Nephron (organoid): ENCODE data around the gene SSC4D.
"Not testable (repeated sequence)": the region's sequence is repeated elsewhere in the genome, so short reads cannot be mapped to it uniquely, and the experiment has no call there.

Source experiments
- H3K27ac Mint-ChIP-seq, 3 experiments: 2 replicates each; pipeline ENCODE4 v1.8.0; 2020; ENCODE audit warnings: mixed read lengths in 3 of 3, mild to moderate bottlenecking in 2 of 3, moderate library complexity in 1 of 3
- H3K27me3 Mint-ChIP-seq: 2 replicates; pipeline ENCODE4 v1.8.0; 2021; ENCODE audit warnings: low read depth, mild to moderate bottlenecking, moderate library complexity, mixed read lengths
- H3K36me3 Mint-ChIP-seq: 2 replicates; pipeline ENCODE4 v1.8.0; 2020; ENCODE audit warnings: low read depth, mixed read lengths
- H3K4me1 Mint-ChIP-seq: 2 replicates; pipeline ENCODE4 v1.8.0; 2020; ENCODE audit warnings: mixed read lengths
- H3K4me3 Mint-ChIP-seq, 3 experiments: 2 replicates each; pipeline ENCODE4 v1.8.0; 2020; ENCODE audit warnings: mild to moderate bottlenecking in 3 of 3, mixed read lengths in 3 of 3, moderate library complexity in 2 of 3
- H3K9me3 Mint-ChIP-seq: 2 replicates; pipeline ENCODE4 v1.8.0; 2020; ENCODE audit warnings: mixed read lengths
- CTCF ChIP-seq, 3 experiments: fragments of 200-600 bp; sonication (generic); IDR thresholded peaks; one replicate each; pipeline ENCODE4 v1.5.0; 2021; ENCODE audit warnings: antibody characterized with exemption in 3 of 3; ENCODE audit not compliant: unreplicated experiment in 3 of 3

Gene SSC4D

GRCh38 chr7:76412249-76412648 lies 2.8 kb upstream of the SSC4D start:
- Mint-ChIP-seq H3K36me3 (no peaks in the 10 kb centered on the region), H3K4me3 (no peak overlapping the region), H3K4me1 (peaks cover 23% of the 10 kb centered on the region), H3K9me3 (no peaks in the 10 kb centered on the region), H3K27me3 (peaks cover 9% of the 10 kb centered on the region), H3K27ac (no peak overlapping the region)
- TF ChIP-seq CTCF (IDR thresholded peaks at IDR 0.05; ENCODE audit: unreplicated experiment in 3 of 3) = no peak

GRCh38 chr7:76411626-76412025 lies 2.1 kb upstream of the SSC4D start:
- H3K4me3 Mint-ChIP-seq = no peak overlapping the region
- peaks cover 9% of the 10 kb centered on the region for H3K27me3 Mint-ChIP-seq
- no peak overlapping the region for H3K27ac Mint-ChIP-seq
- peaks cover 23% of the 10 kb centered on the region for H3K4me1 Mint-ChIP-seq
- no peak for TF ChIP-seq CTCF (IDR thresholded peaks at IDR 0.05; ENCODE audit: unreplicated experiment in 3 of 3)
- no peaks in the 10 kb centered on the region for H3K36me3 Mint-ChIP-seq
- H3K9me3 Mint-ChIP-seq = no peaks in the 10 kb centered on the region

GRCh38 chr7:76408121-76408560 lies 1.4 kb downstream of the SSC4D start:
- Mint-ChIP-seq H3K9me3 (no peaks in the 10 kb centered on the region), H3K36me3 (no peaks in the 10 kb centered on the region), H3K4me3 (peak overlapping the region in 1 of 3 experiments; percentile 28), H3K4me1 (peaks cover 23% of the 10 kb centered on the region), H3K27ac (no peak overlapping the region), H3K27me3 (peaks cover 14% of the 10 kb centered on the region)
- TF ChIP-seq CTCF (IDR thresholded peaks at IDR 0.05; ENCODE audit: unreplicated experiment in 3 of 3) = no peak

- TF ChIP-seq CTCF (IDR thresholded peaks at IDR 0.05; ENCODE audit: unreplicated experiment in 3 of 3) = no peak
- H3K27ac Mint-ChIP-seq = no peak overlapping the region
- H3K36me3 Mint-ChIP-seq = no peaks in the 10 kb centered on the region
Measured at GRCh38 chr7:76407718-76408117, 1.8 kb downstream of the SSC4D start.

GRCh38 chr7:76405738-76406137 lies 3.8 kb downstream of the SSC4D start:
- H3K27me3 Mint-ChIP-seq = peaks cover 14% of the 10 kb centered on the region
- H3K9me3 Mint-ChIP-seq = no peaks in the 10 kb centered on the region
- no peaks in the 10 kb centered on the region for H3K36me3 Mint-ChIP-seq
- peaks cover 15% of the 10 kb centered on the region for H3K4me1 Mint-ChIP-seq
- no peak overlapping the region for H3K27ac Mint-ChIP-seq
- H3K4me3 Mint-ChIP-seq = no peak overlapping the region
- no peak for TF ChIP-seq CTCF (IDR thresholded peaks at IDR 0.05; ENCODE audit: unreplicated experiment in 3 of 3)

More at GRCh38 chr7:76407718-76408117, 1.8 kb downstream of the SSC4D start:
- Mint-ChIP-seq H3K4me3 (peak overlapping the region in 2 of 3 experiments; percentile 28 to 33), H3K4me1 (peaks cover 23% of the 10 kb centered on the region), H3K27me3 (peaks cover 14% of the 10 kb centered on the region), H3K9me3 (no peaks in the 10 kb centered on the region)

- Mint-ChIP-seq H3K4me3 (no peak overlapping the region), H3K36me3 (no peaks in the 10 kb centered on the region), H3K27ac (no peak overlapping the region), H3K9me3 (no peaks in the 10 kb centered on the region), H3K27me3 (peaks cover 14% of the 10 kb centered on the region), H3K4me1 (peaks cover 10% of the 10 kb centered on the region)
- no peak for TF ChIP-seq CTCF (IDR thresholded peaks at IDR 0.05; ENCODE audit: unreplicated experiment in 3 of 3)
Measured at GRCh38 chr7:76403780-76404494, 5.6 kb downstream of the SSC4D start.

GRCh38 chr7:76403097-76403496 lies 6.4 kb downstream of the SSC4D start:
- not testable (repeated sequence) for H3K4me3 Mint-ChIP-seq, H3K4me1 Mint-ChIP-seq, H3K36me3 Mint-ChIP-seq, H3K9me3 Mint-ChIP-seq, H3K27ac Mint-ChIP-seq
- H3K27me3 Mint-ChIP-seq = peaks cover 12% of the 10 kb centered on the region
